Measurements from ENCODE around the gene TSN. TPM values are rescaled to one million over a fixed set of nuclear protein-coding genes. Genes with fewer than 3 reads are reported as not detected.

The TSN gene
- total RNA-seq, 2 experiments from 2014 or later: 49.1 to 50.9 TPM

- Mint-ChIP-seq H3K4me1 (ENCODE audit: low read depth) (no peaks in the 10 kb centered on the region), H3K27ac (no peak overlapping the region), H3K4me3 (no peak overlapping the region), H3K36me3 (ENCODE audit: low read depth) (no peaks in the 10 kb centered on the region), H3K9me3 (no peaks in the 10 kb centered on the region), H3K27me3 (peaks cover 50% of the 10 kb centered on the region)
- Histone ChIP-seq H3K27me3 (ENCODE audit: control insufficient read depth in 1 of 2, insufficient read depth in 2 of 2, low read length in 2 of 2) (peaks cover 3 to 11% of the 10 kb centered on the region in 2 experiments), H3K27ac (ENCODE audit: low read depth in 1 of 2, low read length in 2 of 2) (no peak overlapping the region), H3K4me3 (ENCODE audit: low read length) (no peak overlapping the region), H3K4me1 (ENCODE audit: insufficient read depth, low read length) (no peaks in the 10 kb centered on the region), H3K9me3 (ENCODE audit: control insufficient read depth in 1 of 2, insufficient read depth in 1 of 2, low read length in 2 of 2) (no peaks in the 10 kb centered on the region), H3K36me3 (ENCODE audit: insufficient read depth, low read length) (no peaks in the 10 kb centered on the region)
- TF ChIP-seq CTCF (IDR thresholded peaks at IDR 0.05): no peak
- ChIA-PET CTCF (no interaction called here), POLR2A (no interaction called here)
- DNase-seq (no peak), ATAC-seq (ENCODE audit: poor library complexity) (no peak)
- intact Hi-C loops (cut with DNase I, micrococcal nuclease): no loop called here
Observed at GRCh38 chr2:121788685-121789084, 33.2 kb downstream of the TSN start.

GRCh38 chr2:121790276-121790956 lies 35.0 kb downstream of the TSN start:
- Histone ChIP-seq H3K9me3 (ENCODE audit: control insufficient read depth in 1 of 2, insufficient read depth in 1 of 2, low read length in 2 of 2) (no peaks in the 10 kb centered on the region), H3K4me1 (ENCODE audit: insufficient read depth, low read length) (no peaks in the 10 kb centered on the region), H3K27ac (ENCODE audit: low read depth in 1 of 2, low read length in 2 of 2) (no peak overlapping the region), H3K36me3 (ENCODE audit: insufficient read depth, low read length) (no peaks in the 10 kb centered on the region), H3K4me3 (ENCODE audit: low read length) (no peak overlapping the region), H3K27me3 (ENCODE audit: control insufficient read depth in 1 of 2, insufficient read depth in 2 of 2, low read length in 2 of 2) (peaks cover 3 to 11% of the 10 kb centered on the region in 2 experiments)
- H3K4me1 Mint-ChIP-seq (ENCODE audit: low read depth): no peaks in the 10 kb centered on the region
- ChIA-PET POLR2A (no interaction called here), CTCF (no interaction called here)
- TF ChIP-seq CTCF (IDR thresholded peaks at IDR 0.05): no peak
- ATAC-seq (ENCODE audit: poor library complexity) (no peak), DNase-seq (no peak)
- no peaks in the 10 kb centered on the region for H3K36me3 Mint-ChIP-seq (ENCODE audit: low read depth)
- H3K27ac Mint-ChIP-seq: no peak overlapping the region
- intact Hi-C loops (cut with DNase I, micrococcal nuclease): no loop called here
- H3K27me3 Mint-ChIP-seq: peaks cover 56% of the 10 kb centered on the region
- no peaks in the 10 kb centered on the region for H3K9me3 Mint-ChIP-seq
- H3K4me3 Mint-ChIP-seq: no peak overlapping the region

- no peak for TF ChIP-seq CTCF (IDR thresholded peaks at IDR 0.05)
- Mint-ChIP-seq H3K27ac (no peak overlapping the region), H3K4me1 (ENCODE audit: low read depth) (no peaks in the 10 kb centered on the region), H3K36me3 (ENCODE audit: low read depth) (no peaks in the 10 kb centered on the region), H3K27me3 (peaks cover 53% of the 10 kb centered on the region), H3K9me3 (no peaks in the 10 kb centered on the region), H3K4me3 (no peak overlapping the region)
- Histone ChIP-seq H3K27me3 (ENCODE audit: control insufficient read depth in 1 of 2, insufficient read depth in 2 of 2, low read length in 2 of 2) (peaks cover 0 to 11% of the 10 kb centered on the region in 2 experiments), H3K4me3 (ENCODE audit: low read length) (no peak overlapping the region), H3K9me3 (ENCODE audit: control insufficient read depth in 1 of 2, insufficient read depth in 1 of 2, low read length in 2 of 2) (no peaks in the 10 kb centered on the region), H3K27ac (ENCODE audit: low read depth in 1 of 2, low read length in 2 of 2) (no peak overlapping the region), H3K4me1 (ENCODE audit: insufficient read depth, low read length) (no peaks in the 10 kb centered on the region), H3K36me3 (ENCODE audit: insufficient read depth, low read length) (no peaks in the 10 kb centered on the region)
- ChIA-PET POLR2A (no interaction called here), CTCF (no interaction called here)
- ATAC-seq (ENCODE audit: poor library complexity): no peak
- intact Hi-C loops (cut with DNase I, micrococcal nuclease): no loop called here
- DNase-seq: no peak
Observed at GRCh38 chr2:121791290-121791689, 35.8 kb downstream of the TSN start.

Data from CD4-positive, alpha-beta T cell (primary cell).